Endothelial cell of umbilical vein (primary cell): ENCODE measurements around the gene HUWE1.
"Not testable (repeated sequence)": the region's sequence is repeated elsewhere in the genome, so short reads cannot be mapped to it uniquely, and the experiment has no call there.

ENCODE experiments used
- CTCF ChIP-seq, 2 donors: IDR thresholded peaks; 1 replicate in 1 of 2; 2 replicates in 1 of 2; pipeline ENCODE4 v1.5.1; 2011; ENCODE audit warnings: low read length in 2 of 2, mild to moderate bottlenecking in 2 of 2, moderate library complexity in 2 of 2, control low read depth in 1 of 2, inconsistent platforms in 1 of 2, low read depth in 1 of 2; ENCODE audit not compliant: insufficient read depth in 1 of 2; ENCODE audit errors: extremely low read depth in 1 of 2
- EZH2 ChIP-seq: IDR thresholded peaks from 2 replicates; pipeline ENCODE4 v1.6.1; 2012; ENCODE audit warnings: borderline replicate concordance, low read depth, mild to moderate bottlenecking, moderate library complexity, low read length, inconsistent platforms; ENCODE audit not compliant: severe bottlenecking
- GATA2 ChIP-seq: IDR thresholded peaks from 2 replicates; pipeline ENCODE4 v1.7.0; 2011; ENCODE audit warnings: low read depth, mild to moderate bottlenecking, moderate library complexity, mixed read lengths, low read length; ENCODE audit not compliant: insufficient read length, insufficient read depth
- POLR2A ChIP-seq: IDR thresholded peaks from 2 replicates; pipeline ENCODE4 v1.6.1; 2012; ENCODE audit warnings: low read depth, mild to moderate bottlenecking, control low read depth, low read length

DNA sequence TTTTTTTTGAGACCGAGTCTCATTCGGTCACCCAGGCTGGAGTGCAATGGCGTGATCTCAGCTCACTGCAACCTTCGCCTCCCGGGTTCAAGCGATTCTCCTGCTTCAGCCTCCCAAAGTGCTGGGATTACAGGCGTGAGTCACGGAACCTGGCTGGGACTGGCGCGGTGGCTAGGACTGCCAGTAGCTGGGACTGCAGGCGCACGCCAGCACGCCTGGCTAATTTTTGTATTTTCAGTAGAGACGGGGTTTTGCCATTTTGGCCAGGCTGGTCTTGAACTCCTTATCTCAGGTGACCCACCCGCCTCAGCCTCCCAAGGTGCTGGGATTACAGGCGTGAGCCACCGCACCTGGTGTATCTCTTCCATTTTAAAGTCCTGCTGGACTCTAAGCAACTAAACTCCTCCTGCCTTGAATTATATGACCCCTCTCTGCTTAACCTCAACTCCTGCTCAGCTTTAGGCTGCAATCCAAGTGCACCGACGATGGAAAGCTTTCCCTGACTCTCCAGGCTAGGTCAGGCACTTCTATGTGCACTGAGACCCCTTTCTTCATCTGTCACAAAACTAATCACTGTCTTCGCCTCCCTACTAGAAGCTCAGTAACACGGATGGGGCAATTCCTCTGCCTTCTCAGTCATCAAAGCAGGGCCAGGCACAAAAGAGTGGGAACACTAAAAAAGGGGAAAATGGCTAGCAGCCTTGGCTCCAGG is 155.1 kb downstream of the HUWE1 start:
- TF ChIP-seq POLR2A; CTCF (IDR thresholded peaks at IDR 0.05; ENCODE audit: extremely low read depth in 1 of 2, insufficient read depth in 1 of 2, low read depth in 1 of 2, low read length in 2 of 2); EZH2; GATA2: not testable (repeated sequence)
